ENCODE data around the gene BLVRA.

GRCh38 chr7:43766564-43766963 is 8.1 kb downstream of the BLVRA start:
- TF ChIP-seq, protein P1, sequence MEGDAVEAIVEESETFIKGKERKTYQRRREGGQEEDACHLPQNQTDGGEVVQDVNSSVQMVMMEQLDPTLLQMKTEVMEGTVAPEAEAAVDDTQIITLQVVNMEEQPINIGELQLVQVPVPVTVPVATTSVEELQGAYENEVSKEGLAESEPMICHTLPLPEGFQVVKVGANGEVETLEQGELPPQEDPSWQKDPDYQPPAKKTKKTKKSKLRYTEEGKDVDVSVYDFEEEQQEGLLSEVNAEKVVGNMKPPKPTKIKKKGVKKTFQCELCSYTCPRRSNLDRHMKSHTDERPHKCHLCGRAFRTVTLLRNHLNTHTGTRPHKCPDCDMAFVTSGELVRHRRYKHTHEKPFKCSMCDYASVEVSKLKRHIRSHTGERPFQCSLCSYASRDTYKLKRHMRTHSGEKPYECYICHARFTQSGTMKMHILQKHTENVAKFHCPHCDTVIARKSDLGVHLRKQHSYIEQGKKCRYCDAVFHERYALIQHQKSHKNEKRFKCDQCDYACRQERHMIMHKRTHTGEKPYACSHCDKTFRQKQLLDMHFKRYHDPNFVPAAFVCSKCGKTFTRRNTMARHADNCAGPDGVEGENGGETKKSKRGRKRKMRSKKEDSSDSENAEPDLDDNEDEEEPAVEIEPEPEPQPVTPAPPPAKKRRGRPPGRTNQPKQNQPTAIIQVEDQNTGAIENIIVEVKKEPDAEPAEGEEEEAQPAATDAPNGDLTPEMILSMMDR (IDR thresholded peaks at IDR 0.05; ENCODE audit: low read depth, low read length, poor library complexity, severe bottlenecking), result no peak
- no peak for TF ChIP-seq EZH2phosphoT487 (IDR thresholded peaks at IDR 0.05; ENCODE audit: borderline replicate concordance, low read length)
